ENCODE measurements around the gene OTOG.

OTOG gene

GRCh38 chr11:17541330-17541885, 5.7 kb upstream of the OTOG start:
- no peaks in the 10 kb centered on the region for H3K36me3 ChIP-seq (ENCODE audit: insufficient read depth, low read length)
- no peak for DNase-seq (ENCODE audit: low read depth, low spot score)
- H3K9ac ChIP-seq (ENCODE audit: insufficient read length), result no peak overlapping the region
- H3K27ac ChIP-seq, result no peak overlapping the region
- H3K9me3 ChIP-seq (ENCODE audit: low read depth, low read length), result no peaks in the 10 kb centered on the region
- no peak overlapping the region for H3K4me3 ChIP-seq
- TF ChIP-seq FOXP2 (optimal IDR thresholded peaks at IDR 0.05; ENCODE audit: control extremely low read depth, extremely low read length, insufficient read depth), result no peak
- TF ChIP-seq EZH2 (IDR thresholded peaks at IDR 0.05), result no peak
- no peak for TF ChIP-seq POLR2AphosphoS5 (IDR thresholded peaks at IDR 0.05; ENCODE audit: borderline replicate concordance, low read depth, low read length)

GRCh38 chr11:17542249-17542648, 4.8 kb upstream of the OTOG start:
- H3K36me3 ChIP-seq (ENCODE audit: insufficient read depth, low read length), result no peaks in the 10 kb centered on the region
- H3K9ac ChIP-seq (ENCODE audit: insufficient read length), result no peak overlapping the region
- TF ChIP-seq EZH2 (IDR thresholded peaks at IDR 0.05), result no peak
- no peak for TF ChIP-seq FOXP2 (optimal IDR thresholded peaks at IDR 0.05; ENCODE audit: control extremely low read depth, extremely low read length, insufficient read depth)
- no peak for TF ChIP-seq POLR2AphosphoS5 (IDR thresholded peaks at IDR 0.05; ENCODE audit: borderline replicate concordance, low read depth, low read length)
- no peak for DNase-seq (ENCODE audit: low read depth, low spot score)
- H3K27ac ChIP-seq, result no peak overlapping the region
- no peaks in the 10 kb centered on the region for H3K9me3 ChIP-seq (ENCODE audit: low read depth, low read length)
- no peak overlapping the region for H3K4me3 ChIP-seq

- Histone ChIP-seq H3K9me3 (ENCODE audit: low read depth, low read length) (no peaks in the 10 kb centered on the region), H3K4me3 (no peak overlapping the region), H3K36me3 (ENCODE audit: insufficient read depth, low read length) (no peaks in the 10 kb centered on the region), H3K27ac (no peak overlapping the region), H3K9ac (ENCODE audit: insufficient read length) (no peak overlapping the region)
- no peak for DNase-seq (ENCODE audit: low read depth, low spot score)
- no peak for TF ChIP-seq FOXP2 (optimal IDR thresholded peaks at IDR 0.05; ENCODE audit: control extremely low read depth, extremely low read length, insufficient read depth)
- TF ChIP-seq POLR2AphosphoS5 (IDR thresholded peaks at IDR 0.05; ENCODE audit: borderline replicate concordance, low read depth, low read length), result no peak
- no peak for TF ChIP-seq EZH2 (IDR thresholded peaks at IDR 0.05)
Measured at GRCh38 chr11:17543041-17543440, 4.0 kb upstream of the OTOG start.

GRCh38 chr11:17543574-17544180, 3.4 kb upstream of the OTOG start:
- Histone ChIP-seq H3K9me3 (ENCODE audit: low read depth, low read length) (no peaks in the 10 kb centered on the region), H3K36me3 (ENCODE audit: insufficient read depth, low read length) (no peaks in the 10 kb centered on the region), H3K4me3 (no peak overlapping the region), H3K27ac (no peak overlapping the region), H3K9ac (ENCODE audit: insufficient read length) (no peak overlapping the region)
- DNase-seq (ENCODE audit: low read depth, low spot score), result no peak
- no peak for TF ChIP-seq FOXP2 (optimal IDR thresholded peaks at IDR 0.05; ENCODE audit: control extremely low read depth, extremely low read length, insufficient read depth)

- Histone ChIP-seq H3K9me3 (ENCODE audit: low read depth, low read length) (no peaks in the 10 kb centered on the region), H3K27ac (no peak within 1 kb of the TSS), H3K9ac (ENCODE audit: insufficient read length) (no peak within 1 kb of the TSS), H3K4me3 (no peak within 1 kb of the TSS; the same call in 1 of the 2 replicates), H3K36me3 (ENCODE audit: insufficient read depth, low read length) (no peaks in the 10 kb centered on the region)
- TF ChIP-seq FOXP2 (optimal IDR thresholded peaks at IDR 0.05; ENCODE audit: control extremely low read depth, extremely low read length, insufficient read depth), result no peak
- TF ChIP-seq POLR2AphosphoS5 (IDR thresholded peaks at IDR 0.05; ENCODE audit: borderline replicate concordance, low read depth, low read length), result no peak
- no peak for TF ChIP-seq EZH2 (IDR thresholded peaks at IDR 0.05)
- no peak for DNase-seq (ENCODE audit: low read depth, low spot score)
Measured at GRCh38 chr11:17544181-17544622, 2.9 kb upstream of the OTOG start, which contains the start of gene USH1C. USH1C (minus strand) TSS chr11:17544416; CDS start chr11:17544307, 109 bp downstream.

- H3K27ac ChIP-seq, result no peak overlapping the region
- no peaks in the 10 kb centered on the region for H3K9me3 ChIP-seq (ENCODE audit: low read depth, low read length)
- H3K9ac ChIP-seq (ENCODE audit: insufficient read length), result no peak overlapping the region
- H3K36me3 ChIP-seq (ENCODE audit: insufficient read depth, low read length), result no peaks in the 10 kb centered on the region
- TF ChIP-seq EZH2 (IDR thresholded peaks at IDR 0.05) (no peak), FOXP2 (optimal IDR thresholded peaks at IDR 0.05; ENCODE audit: control extremely low read depth, extremely low read length, insufficient read depth) (no peak), POLR2AphosphoS5 (IDR thresholded peaks at IDR 0.05; ENCODE audit: borderline replicate concordance, low read depth, low read length) (no peak)
- DNase-seq (ENCODE audit: low read depth, low spot score), result no peak
- H3K4me3 ChIP-seq, result no peak overlapping the region
Measured at GRCh38 chr11:17546240-17546639, 819 bp upstream of the OTOG start.

- H3K9me3 ChIP-seq (ENCODE audit: low read depth, low read length), result no peaks in the 10 kb centered on the region
- H3K9ac ChIP-seq (ENCODE audit: insufficient read length), result no peak overlapping the region
- no peak overlapping the region for H3K4me3 ChIP-seq
- TF ChIP-seq FOXP2 (optimal IDR thresholded peaks at IDR 0.05; ENCODE audit: control extremely low read depth, extremely low read length, insufficient read depth), result no peak
- no peak for TF ChIP-seq EZH2 (IDR thresholded peaks at IDR 0.05)
- no peak for TF ChIP-seq POLR2AphosphoS5 (IDR thresholded peaks at IDR 0.05; ENCODE audit: borderline replicate concordance, low read depth, low read length)
- H3K27ac ChIP-seq, result no peak overlapping the region
- no peaks in the 10 kb centered on the region for H3K36me3 ChIP-seq (ENCODE audit: insufficient read depth, low read length)
- no peak for DNase-seq (ENCODE audit: low read depth, low spot score)
Measured at GRCh38 chr11:17547932-17548331, 873 bp downstream of the OTOG start.

- Histone ChIP-seq H3K9ac (ENCODE audit: insufficient read length) (no peak overlapping the region), H3K27ac (no peak overlapping the region), H3K9me3 (ENCODE audit: low read depth, low read length) (no peaks in the 10 kb centered on the region), H3K36me3 (ENCODE audit: insufficient read depth, low read length) (no peaks in the 10 kb centered on the region), H3K4me3 (no peak overlapping the region)
- TF ChIP-seq POLR2AphosphoS5 (IDR thresholded peaks at IDR 0.05; ENCODE audit: borderline replicate concordance, low read depth, low read length) (no peak), EZH2 (IDR thresholded peaks at IDR 0.05) (no peak), FOXP2 (optimal IDR thresholded peaks at IDR 0.05; ENCODE audit: control extremely low read depth, extremely low read length, insufficient read depth) (no peak)
- no peak for DNase-seq (ENCODE audit: low read depth, low spot score)
Measured at GRCh38 chr11:17548444-17548843, 1.4 kb downstream of the OTOG start.
